ENCODE results near the gene PIGZ.

PIGZ gene

GRCh38 chr3:196902296-196902695 lies 66.3 kb downstream of the PIGZ start:
- no peak for DNase-seq

- DNase-seq, result no peak
Measured at GRCh38 chr3:196901768-196902167, 66.9 kb downstream of the PIGZ start.
